Measurements from ENCODE around the gene SLC9A8.

DNA sequence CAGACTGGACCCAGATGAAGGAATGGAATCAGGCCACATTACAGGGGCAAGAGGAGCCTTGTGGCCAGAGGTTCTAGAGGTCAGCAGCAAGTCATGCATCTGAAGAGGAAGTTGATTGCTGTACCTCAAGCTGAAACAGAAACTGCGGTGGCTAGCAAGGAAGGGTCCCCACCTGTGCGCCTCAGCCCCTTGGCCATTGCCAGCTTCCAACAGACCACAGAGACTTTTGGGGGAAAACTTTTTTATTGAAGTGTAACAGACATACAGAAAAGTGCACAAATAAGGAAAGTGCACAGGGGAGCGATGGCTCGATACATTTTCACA is 26.8 kb upstream of the SLC9A8 start:
- TF ChIP-seq, protein P1, sequence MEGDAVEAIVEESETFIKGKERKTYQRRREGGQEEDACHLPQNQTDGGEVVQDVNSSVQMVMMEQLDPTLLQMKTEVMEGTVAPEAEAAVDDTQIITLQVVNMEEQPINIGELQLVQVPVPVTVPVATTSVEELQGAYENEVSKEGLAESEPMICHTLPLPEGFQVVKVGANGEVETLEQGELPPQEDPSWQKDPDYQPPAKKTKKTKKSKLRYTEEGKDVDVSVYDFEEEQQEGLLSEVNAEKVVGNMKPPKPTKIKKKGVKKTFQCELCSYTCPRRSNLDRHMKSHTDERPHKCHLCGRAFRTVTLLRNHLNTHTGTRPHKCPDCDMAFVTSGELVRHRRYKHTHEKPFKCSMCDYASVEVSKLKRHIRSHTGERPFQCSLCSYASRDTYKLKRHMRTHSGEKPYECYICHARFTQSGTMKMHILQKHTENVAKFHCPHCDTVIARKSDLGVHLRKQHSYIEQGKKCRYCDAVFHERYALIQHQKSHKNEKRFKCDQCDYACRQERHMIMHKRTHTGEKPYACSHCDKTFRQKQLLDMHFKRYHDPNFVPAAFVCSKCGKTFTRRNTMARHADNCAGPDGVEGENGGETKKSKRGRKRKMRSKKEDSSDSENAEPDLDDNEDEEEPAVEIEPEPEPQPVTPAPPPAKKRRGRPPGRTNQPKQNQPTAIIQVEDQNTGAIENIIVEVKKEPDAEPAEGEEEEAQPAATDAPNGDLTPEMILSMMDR (IDR thresholded peaks at IDR 0.05; ENCODE audit: borderline replicate concordance, extremely low read depth, low read length, poor library complexity, severe bottlenecking) = no peak
- TF ChIP-seq EZH2 (IDR thresholded peaks at IDR 0.05; ENCODE audit: borderline replicate concordance, low read depth, low read length, severe bottlenecking) = no peak
